NCI-H524 (cell line): Measurements from ENCODE around the gene NSUN7.
A peak's percentile ranks its signal among the peaks of the same experiment; 100 is the strongest.

Source experiments
- DNase-seq, 2 experiments: peaks; one replicate each; lab custom pipeline; 2025; lab: John Stamatoyannopoulos, UW

Gene NSUN7

DNA sequence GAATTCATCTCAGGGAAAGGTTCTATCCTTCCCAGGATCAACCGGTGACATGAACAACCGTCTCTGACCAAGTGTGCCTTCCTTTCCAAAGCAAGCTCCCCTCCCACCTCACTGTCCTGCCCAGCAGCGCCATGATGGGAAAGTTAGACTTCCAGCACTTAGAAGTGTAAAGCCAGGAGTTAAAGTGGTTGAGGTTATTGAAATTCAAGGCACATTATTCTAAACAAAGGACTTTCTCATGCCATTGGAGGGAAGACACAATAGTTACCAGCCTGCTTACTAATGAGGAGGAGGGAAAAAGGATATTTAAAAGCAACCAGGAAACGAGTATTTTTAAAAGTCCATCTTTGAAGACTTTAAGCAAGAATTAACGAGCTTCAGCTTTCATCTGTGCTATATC, 96.8 kb downstream of the NSUN7 start:
- DNase-seq, result no peak

DNA sequence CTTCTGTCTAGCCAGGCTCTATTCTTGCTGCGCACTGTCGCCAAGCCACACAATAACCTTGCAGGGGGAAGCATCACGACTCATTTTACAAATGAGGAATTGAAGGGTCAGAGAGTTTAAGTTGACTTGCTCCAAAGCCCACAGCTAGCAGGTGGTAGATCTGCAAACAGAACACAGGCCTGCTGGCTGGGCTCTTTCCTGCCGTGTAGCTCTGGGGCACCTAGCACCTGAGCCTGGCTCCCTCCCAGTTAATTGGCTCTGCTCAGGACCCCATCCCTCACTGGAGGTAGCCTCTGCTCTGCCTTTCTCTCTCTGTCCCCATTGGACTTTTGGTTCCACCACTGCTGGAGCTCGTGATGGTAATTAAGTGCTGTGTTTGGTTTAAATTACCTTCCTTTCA, 98.5 kb downstream of the NSUN7 start:
- no peak for DNase-seq

DNA sequence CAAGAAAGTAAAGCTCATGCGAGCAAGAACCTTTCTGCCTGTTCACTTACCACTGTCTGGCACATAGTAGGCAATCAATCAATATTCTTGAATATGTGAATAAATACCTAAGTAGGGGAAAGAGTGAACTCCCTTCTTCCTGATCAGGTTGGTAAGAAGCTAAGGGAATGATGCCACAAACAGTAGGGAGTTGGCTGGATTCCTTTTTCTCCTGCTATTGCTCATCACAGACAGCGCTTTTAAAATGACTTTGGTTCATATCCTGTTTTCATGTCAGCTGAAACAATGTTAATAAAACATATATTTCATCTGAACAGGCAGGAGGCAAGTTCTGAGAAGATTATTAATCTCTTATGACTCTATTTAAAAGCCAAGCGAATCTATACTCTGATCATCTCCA, 99.2 kb downstream of the NSUN7 start:
- no peak for DNase-seq

GRCh38 chr4:40850496-40850895, 100.7 kb downstream of the NSUN7 start:
- no peak for DNase-seq

DNA sequence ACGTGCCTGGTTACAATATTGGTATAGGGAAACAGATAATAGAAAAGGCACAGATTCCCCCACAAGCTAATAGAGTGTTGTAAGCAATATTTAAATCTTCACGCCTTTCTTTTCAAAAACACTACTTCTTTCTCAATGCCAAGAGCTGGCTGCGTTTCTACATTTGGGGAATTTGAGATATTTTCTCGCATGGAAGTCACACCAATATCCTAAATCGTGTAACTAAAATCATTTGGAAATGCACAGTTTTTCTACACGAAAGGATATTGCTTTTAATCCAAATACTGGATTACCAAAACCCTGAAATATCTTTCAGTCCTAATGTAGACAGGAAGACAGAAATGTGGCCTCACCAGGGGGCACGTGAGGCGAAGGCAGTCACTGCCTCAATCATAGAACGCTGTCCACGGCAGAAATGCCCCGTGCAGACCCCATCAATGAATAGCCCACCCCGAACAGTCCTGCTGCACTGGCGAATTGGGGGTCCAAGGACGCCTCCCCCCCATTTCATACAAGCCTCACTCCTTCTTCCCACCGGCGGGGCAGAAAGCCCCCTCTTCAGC, 106.6 kb downstream of the NSUN7 start:
- DNase-seq, result peak; percentile 25 to 40

GRCh38 chr4:40856840-40857362, 107.1 kb downstream of the NSUN7 start:
- peak; percentile 59 to 82 for DNase-seq

DNA sequence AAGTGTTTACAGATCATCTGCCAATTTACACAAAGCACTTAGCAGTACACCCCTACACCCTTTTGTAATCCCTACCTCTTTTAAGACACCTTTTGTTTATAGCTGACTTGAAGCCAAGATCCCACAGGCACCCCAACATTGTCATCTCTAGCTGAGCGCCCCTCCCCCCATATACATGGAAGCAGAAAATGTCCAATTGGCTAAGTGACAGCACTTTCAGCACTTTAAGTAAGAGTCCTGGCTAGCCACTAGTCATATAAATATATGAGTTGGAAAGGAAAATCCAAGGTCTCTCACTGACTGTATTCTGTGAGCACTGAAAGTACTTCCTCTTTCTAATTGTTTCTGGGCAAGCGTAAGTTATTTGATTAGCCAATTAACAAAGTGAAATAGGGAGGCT, 108.2 kb downstream of the NSUN7 start:
- no peak for DNase-seq

GRCh38 chr4:40858962-40859361, 109.2 kb downstream of the NSUN7 start:
- peak; percentile 4 to 79 for DNase-seq
